GM19468 (cell line): ENCODE results near the gene DGUOK.

Source experiments
- ATAC-seq: cut with Tn5 transposase; IDR thresholded peaks from one replicate; pipeline ENCODE4 v1.9.1; 2021; ENCODE audit warnings: mild to moderate bottlenecking, moderate library complexity, moderate number of reproducible peaks; ENCODE audit not compliant: unreplicated experiment; ENCODE audit errors: extremely low read depth

Gene DGUOK

GRCh38 chr2:74007711-74008110 is 81.0 kb downstream of the DGUOK start:
- no peak for ATAC-seq
